Measurements from ENCODE around the gene DUS4L.
"Not testable (repeated sequence)": the region's sequence is repeated elsewhere in the genome, so short reads cannot be mapped to it uniquely, and the experiment has no call there.

DUS4L gene

GRCh38 chr7:107563775-107564552 is at the start of gene DUS4L, which contains the start of gene COG5:
Gene DUS4L (plus strand): TSS chr7:107563971. CDS start chr7:107567071, 3,100 bp downstream.
Gene COG5 (minus strand): TSS chr7:107563920. CDS start chr7:107563896, 24 bp downstream.
- DNase-seq: peak; percentile 77

- DNase-seq: no peak
These were observed 37.1 kb upstream of the DUS4L start for GRCh38 chr7:107526672-107527071.

GRCh38 chr7:107527196-107527595 is 36.6 kb upstream of the DUS4L start:
- no peak for DNase-seq

GRCh38 chr7:107528461-107528860 is 35.3 kb upstream of the DUS4L start:
- DNase-seq: no peak

GRCh38 chr7:107530751-107531150 is 33.0 kb upstream of the DUS4L start:
- DNase-seq: no peak

- no peak for DNase-seq
These were observed 29.6 kb upstream of the DUS4L start for GRCh38 chr7:107534139-107534538.

- not testable (repeated sequence) for DNase-seq
These were observed 26.5 kb upstream of the DUS4L start for GRCh38 chr7:107537228-107537627.

- DNase-seq: no peak
These were observed 25.8 kb upstream of the DUS4L start for GRCh38 chr7:107538001-107538400.

- DNase-seq: no peak
These were observed 20.3 kb upstream of the DUS4L start for GRCh38 chr7:107543338-107543993.

GRCh38 chr7:107544848-107545591 is 18.8 kb upstream of the DUS4L start:
- DNase-seq: no peak

GRCh38 chr7:107551936-107552335 is 11.8 kb upstream of the DUS4L start:
- no peak for DNase-seq

GRCh38 chr7:107555893-107556292 is 7.9 kb upstream of the DUS4L start:
- DNase-seq: no peak

- DNase-seq: no peak
These were observed 3.9 kb upstream of the DUS4L start for GRCh38 chr7:107559864-107560263.

GRCh38 chr7:107560898-107561516 is 2.8 kb upstream of the DUS4L start:
- DNase-seq: no peak

GRCh38 chr7:107563081-107563774 is 543 bp upstream of the DUS4L start:
- DNase-seq: no peak

- no peak for DNase-seq
These were observed 955 bp downstream of the DUS4L start for GRCh38 chr7:107564553-107565298.

- DNase-seq: no peak
These were observed 6.5 kb downstream of the DUS4L start for GRCh38 chr7:107570298-107570697.

GRCh38 chr7:107573537-107573936 is 9.8 kb downstream of the DUS4L start:
- no peak for DNase-seq

GRCh38 chr7:107579554-107579884 is 15.7 kb downstream of the DUS4L start:
- DNase-seq: no peak

- DNase-seq: peak; percentile 46
These were observed 16.3 kb downstream of the DUS4L start, which contains the start of gene BCAP29 for GRCh38 chr7:107579885-107580715. Gene BCAP29 (plus strand): TSS chr7:107580246. CDS start chr7:107580773, 527 bp downstream.

Data from activated gamma-delta T cell treated with Interleukin-2 at 50 U/mL for 16 hours (primary cell).